ENCODE results near the gene CHCT1.

Gene CHCT1

GRCh38 chr17:60442271-60443173 lies 20.2 kb downstream of the CHCT1 start:
- DNase-seq (ENCODE audit: low spot score): peak; percentile 87

GRCh38 chr17:60443713-60444112 lies 21.4 kb downstream of the CHCT1 start:
- DNase-seq (ENCODE audit: low spot score): peak; percentile 26

GRCh38 chr17:60445144-60445543 lies 22.9 kb downstream of the CHCT1 start:
- no peak for DNase-seq (ENCODE audit: low spot score)

- DNase-seq (ENCODE audit: low spot score): no peak
Observed at GRCh38 chr17:60447375-60447774, 25.1 kb downstream of the CHCT1 start.

- no peak for DNase-seq (ENCODE audit: low spot score)
Observed at GRCh38 chr17:60451071-60451470, 28.8 kb downstream of the CHCT1 start.

GRCh38 chr17:60451965-60452364 lies 29.7 kb downstream of the CHCT1 start:
- no peak for DNase-seq (ENCODE audit: low spot score)

GRCh38 chr17:60455378-60455777 lies 33.1 kb downstream of the CHCT1 start:
- DNase-seq (ENCODE audit: low spot score): no peak

- DNase-seq (ENCODE audit: low spot score): no peak
Observed at GRCh38 chr17:60457148-60457547, 34.9 kb downstream of the CHCT1 start.

GRCh38 chr17:60461584-60461983 lies 39.3 kb downstream of the CHCT1 start:
- DNase-seq (ENCODE audit: low spot score): no peak

GRCh38 chr17:60463157-60463835 lies 41.0 kb downstream of the CHCT1 start:
- DNase-seq (ENCODE audit: low spot score): no peak

GRCh38 chr17:60464343-60464742 lies 42.1 kb downstream of the CHCT1 start:
- no peak for DNase-seq (ENCODE audit: low spot score)

- no peak for DNase-seq (ENCODE audit: low spot score)
Observed at GRCh38 chr17:60468371-60468770, 46.1 kb downstream of the CHCT1 start.

GRCh38 chr17:60471451-60471850 lies 49.2 kb downstream of the CHCT1 start:
- no peak for DNase-seq (ENCODE audit: low spot score)

GRCh38 chr17:60472449-60472848 lies 50.2 kb downstream of the CHCT1 start:
- no peak for DNase-seq (ENCODE audit: low spot score)

GRCh38 chr17:60473788-60474187 lies 51.5 kb downstream of the CHCT1 start:
- no peak for DNase-seq (ENCODE audit: low spot score)

Data from globus pallidus (tissue), 1 donor.